ENCODE measurements around the gene CLEC2A.

- TF ChIP-seq, protein P1, sequence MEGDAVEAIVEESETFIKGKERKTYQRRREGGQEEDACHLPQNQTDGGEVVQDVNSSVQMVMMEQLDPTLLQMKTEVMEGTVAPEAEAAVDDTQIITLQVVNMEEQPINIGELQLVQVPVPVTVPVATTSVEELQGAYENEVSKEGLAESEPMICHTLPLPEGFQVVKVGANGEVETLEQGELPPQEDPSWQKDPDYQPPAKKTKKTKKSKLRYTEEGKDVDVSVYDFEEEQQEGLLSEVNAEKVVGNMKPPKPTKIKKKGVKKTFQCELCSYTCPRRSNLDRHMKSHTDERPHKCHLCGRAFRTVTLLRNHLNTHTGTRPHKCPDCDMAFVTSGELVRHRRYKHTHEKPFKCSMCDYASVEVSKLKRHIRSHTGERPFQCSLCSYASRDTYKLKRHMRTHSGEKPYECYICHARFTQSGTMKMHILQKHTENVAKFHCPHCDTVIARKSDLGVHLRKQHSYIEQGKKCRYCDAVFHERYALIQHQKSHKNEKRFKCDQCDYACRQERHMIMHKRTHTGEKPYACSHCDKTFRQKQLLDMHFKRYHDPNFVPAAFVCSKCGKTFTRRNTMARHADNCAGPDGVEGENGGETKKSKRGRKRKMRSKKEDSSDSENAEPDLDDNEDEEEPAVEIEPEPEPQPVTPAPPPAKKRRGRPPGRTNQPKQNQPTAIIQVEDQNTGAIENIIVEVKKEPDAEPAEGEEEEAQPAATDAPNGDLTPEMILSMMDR (IDR thresholded peaks at IDR 0.05), result no peak
- TF ChIP-seq TCF7L2 (IDR thresholded peaks at IDR 0.05; ENCODE audit: low read depth, low read length) (no peak), POLR2AphosphoS5 (IDR thresholded peaks at IDR 0.05; ENCODE audit: low read depth, low read length) (no peak), REST (IDR thresholded peaks at IDR 0.05; ENCODE audit: insufficient read depth in 1 of 2, low read depth in 2 of 2, low read length in 1 of 2) (no peak), SIN3A (IDR thresholded peaks at IDR 0.05; ENCODE audit: borderline replicate concordance, insufficient read depth, low read depth, low read length) (no peak)
Observed at GRCh38 chr12:9907769-9908168, 24.4 kb downstream of the CLEC2A start.
